Measurements from ENCODE around the gene DNAJB11.
"Not testable (repeated sequence)": the region's sequence is repeated elsewhere in the genome, so short reads cannot be mapped to it uniquely, and the experiment has no call there.

DNAJB11 gene

GRCh38 chr3:186580785-186581184 lies 10.3 kb downstream of the DNAJB11 start:
- TF ChIP-seq GABPA (IDR thresholded peaks at IDR 0.05; ENCODE audit: low read depth) (no peak), REST (IDR thresholded peaks at IDR 0.05; ENCODE audit: insufficient replicate concordance, low read depth) (no peak), POLR2AphosphoS5 (IDR thresholded peaks at IDR 0.05; ENCODE audit: low read depth) (no peak), CTCF (IDR thresholded peaks at IDR 0.05; ENCODE audit: insufficient read depth, low read length) (no peak)
- H3K27me3 ChIP-seq (ENCODE audit: insufficient read depth, poor library complexity, severe bottlenecking) = no peaks in the 10 kb centered on the region
- no peak overlapping the region for H3K27ac ChIP-seq (replicated peaks)
- H3K4me3 ChIP-seq (replicated peaks; ENCODE audit: insufficient read depth, low read length) = no peak overlapping the region
- no peak for DNase-seq (ENCODE audit: low read depth in 1 of 2, low spot score in 1 of 2)

- no peak for TF ChIP-seq CTCF (IDR thresholded peaks at IDR 0.05; ENCODE audit: insufficient read depth, low read length)
- TF ChIP-seq POLR2AphosphoS5 (IDR thresholded peaks at IDR 0.05; ENCODE audit: low read depth) = no peak
- TF ChIP-seq SPI1 (IDR thresholded peaks at IDR 0.05; ENCODE audit: borderline replicate concordance, low read depth) = no peak
- no peak for TF ChIP-seq REST (IDR thresholded peaks at IDR 0.05; ENCODE audit: insufficient replicate concordance, low read depth)
- TF ChIP-seq GABPA (IDR thresholded peaks at IDR 0.05; ENCODE audit: low read depth) = no peak
- DNase-seq (ENCODE audit: low read depth in 1 of 2, low spot score in 1 of 2) = no peak
- no peak overlapping the region for H3K27ac ChIP-seq (replicated peaks)
- no peaks in the 10 kb centered on the region for H3K27me3 ChIP-seq (ENCODE audit: insufficient read depth, poor library complexity, severe bottlenecking)
- no peak overlapping the region for H3K4me3 ChIP-seq (replicated peaks; ENCODE audit: insufficient read depth, low read length)
Measured at GRCh38 chr3:186582541-186582940, 12.0 kb downstream of the DNAJB11 start.

- Histone ChIP-seq H3K27ac (replicated peaks) (no peak overlapping the region), H3K4me3 (replicated peaks; ENCODE audit: insufficient read depth, low read length) (no peak overlapping the region), H3K27me3 (ENCODE audit: insufficient read depth, poor library complexity, severe bottlenecking) (no peaks in the 10 kb centered on the region)
- no peak for TF ChIP-seq CTCF (IDR thresholded peaks at IDR 0.05; ENCODE audit: insufficient read depth, low read length)
- no peak for TF ChIP-seq REST (IDR thresholded peaks at IDR 0.05; ENCODE audit: insufficient replicate concordance, low read depth)
- TF ChIP-seq SPI1 (IDR thresholded peaks at IDR 0.05; ENCODE audit: borderline replicate concordance, low read depth) = no peak
- no peak for TF ChIP-seq GABPA (IDR thresholded peaks at IDR 0.05; ENCODE audit: low read depth)
- no peak for DNase-seq (ENCODE audit: low read depth in 1 of 2, low spot score in 1 of 2)
Measured at GRCh38 chr3:186583831-186584230, 13.3 kb downstream of the DNAJB11 start.

- not testable (repeated sequence) for H3K27ac ChIP-seq (replicated peaks); H3K4me3 ChIP-seq (replicated peaks; ENCODE audit: insufficient read depth, low read length); H3K27me3 ChIP-seq (ENCODE audit: insufficient read depth, poor library complexity, severe bottlenecking); DNase-seq (ENCODE audit: low read depth in 1 of 2, low spot score in 1 of 2)
Measured at GRCh38 chr3:186586245-186586644, 15.7 kb downstream of the DNAJB11 start.

Measured in HL-60 (cell line).